GM18909 (cell line): Measurements from ENCODE around the gene RPS6KA2.
"Not testable (repeated sequence)": the region's sequence is repeated elsewhere in the genome, so short reads cannot be mapped to it uniquely, and the experiment has no call there.

Source experiments
- ATAC-seq: cut with Tn5 transposase; IDR thresholded peaks from one replicate; pipeline ENCODE4 v1.9.1; 2021; ENCODE audit warnings: mild to moderate bottlenecking; ENCODE audit not compliant: unreplicated experiment, poor library complexity

The RPS6KA2 gene

DNA sequence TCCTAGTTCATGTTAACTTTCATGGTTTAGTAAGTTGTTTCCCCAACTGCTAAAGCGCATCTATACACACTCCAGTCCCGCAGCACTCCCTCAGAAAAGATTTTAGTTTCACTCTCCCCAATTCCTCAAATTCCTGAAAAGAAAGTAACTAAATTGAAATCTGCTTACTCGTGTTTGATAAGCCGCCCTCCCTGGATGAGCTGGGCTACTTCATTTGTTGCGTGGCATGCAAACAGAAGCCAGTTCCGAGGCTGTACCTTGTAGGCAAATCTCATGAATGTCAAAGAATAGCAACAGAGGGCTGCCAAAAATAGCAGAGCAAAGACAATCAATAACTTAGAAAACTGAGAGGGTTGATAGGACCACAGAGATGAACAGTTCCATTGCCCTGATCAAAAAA lies 261.2 kb downstream of the RPS6KA2 start:
- peak; percentile 84 for ATAC-seq

- ATAC-seq, result no peak
Observed at GRCh38 chr6:166365221-166365620, 261.8 kb downstream of the RPS6KA2 start.

DNA sequence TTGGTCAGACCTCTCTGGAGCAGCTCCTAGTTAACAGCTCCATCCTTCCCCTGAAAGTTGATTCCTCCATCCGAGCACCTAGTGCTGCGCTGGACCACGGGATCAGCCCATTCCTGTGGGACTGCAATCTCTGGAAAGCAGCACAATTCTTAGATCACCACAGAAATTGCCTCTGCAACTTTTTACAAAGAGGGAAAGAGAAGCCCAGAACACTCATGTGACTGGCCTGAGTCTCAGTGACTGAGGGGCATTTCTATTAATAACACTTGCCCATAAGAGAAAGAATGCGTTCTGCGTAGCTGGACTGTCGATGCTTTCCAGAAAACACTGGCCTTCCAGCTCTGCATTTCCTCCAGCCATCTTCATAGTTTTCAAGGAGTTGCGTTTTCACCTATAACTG lies 262.6 kb downstream of the RPS6KA2 start:
- no peak for ATAC-seq

DNA sequence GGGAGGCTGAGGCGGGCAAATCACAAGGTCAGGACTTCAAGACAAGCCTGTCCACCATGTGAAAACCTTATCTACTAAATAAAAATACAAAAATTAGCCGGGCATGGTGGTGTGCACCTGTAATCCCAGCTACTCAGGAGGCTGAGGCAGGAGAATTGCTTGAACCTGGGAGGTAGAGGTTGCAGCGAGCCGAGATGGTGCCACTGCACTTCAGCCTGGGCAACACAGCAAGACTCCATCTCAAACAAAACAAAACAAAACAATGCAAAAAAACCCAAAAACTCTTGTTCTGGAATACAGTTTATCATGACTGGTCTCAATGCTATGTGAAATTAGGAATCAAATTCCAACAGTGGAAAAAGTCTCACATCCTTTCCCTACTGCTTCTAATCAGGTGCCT lies 264.6 kb downstream of the RPS6KA2 start:
- ATAC-seq, result not testable (repeated sequence)

GRCh38 chr6:166361077-166361429 lies 266.0 kb downstream of the RPS6KA2 start:
- ATAC-seq, result no peak

GRCh38 chr6:166360243-166361076 lies 266.6 kb downstream of the RPS6KA2 start:
- no peak for ATAC-seq
